Smooth muscle cell (in vitro differentiated cells): ENCODE results near the gene INCENP. TPM values are rescaled to one million over a fixed set of nuclear protein-coding genes. Genes with fewer than 3 reads are reported as not detected.

Experiments used
- DNase-seq: peaks from one replicate; lab custom pipeline; 2025; ENCODE audit not compliant: unreplicated experiment; lab: John Stamatoyannopoulos, UW
- H2AFZ ChIP-seq: fragments of 200-600 bp; sonication (generic); 2 replicates; pipeline ENCODE4 v1.6.0; 2016; ENCODE audit warnings: antibody characterized with exemption, low read depth, mild to moderate bottlenecking
- H3F3A ChIP-seq: fragments of 200-600 bp; sonication (generic); 2 replicates; pipeline ENCODE4 v1.6.0; 2017; ENCODE audit warnings: antibody characterized with exemption, low read depth
- H3K27ac ChIP-seq: fragments of 200-600 bp; sonication (generic); 2 replicates; pipeline ENCODE4 v1.5.1; 2016; ENCODE audit warnings: low read depth, mild to moderate bottlenecking
- H3K27me3 ChIP-seq: fragments of 200-600 bp; sonication (generic); 2 replicates; pipeline ENCODE4 v1.6.1; 2016; ENCODE audit warnings: low read depth, mild to moderate bottlenecking
- H3K36me3 ChIP-seq: fragments of 200-600 bp; sonication (generic); 2 replicates; pipeline ENCODE4 v1.5.1; 2016; ENCODE audit warnings: low read depth
- H3K4me1 ChIP-seq: fragments of 200-600 bp; sonication (generic); 2 replicates; pipeline ENCODE4 v1.5.1; 2016; ENCODE audit warnings: low read depth
- H3K4me2 ChIP-seq: fragments of 200-600 bp; sonication (generic); 2 replicates; pipeline ENCODE4 v1.6.0; 2016; ENCODE audit warnings: mild to moderate bottlenecking
- H3K4me3 ChIP-seq: fragments of 200-600 bp; sonication (generic); 2 replicates; pipeline ENCODE4 v1.5.1; 2016; ENCODE audit warnings: mild to moderate bottlenecking
- H3K79me2 ChIP-seq: fragments of 200-600 bp; sonication (generic); 2 replicates; pipeline ENCODE4 v1.6.0; 2016; ENCODE audit warnings: low read depth, mild to moderate bottlenecking
- H3K9ac ChIP-seq: fragments of 200-600 bp; sonication (generic); 2 replicates; pipeline ENCODE4 v1.6.0; 2016; ENCODE audit warnings: low read depth
- H3K9me3 ChIP-seq: fragments of 200-600 bp; sonication (generic); replicated peaks from 2 replicates; pipeline ENCODE4 v1.5.1; 2016; ENCODE audit warnings: low read depth
- H4K20me1 ChIP-seq: fragments of 200-600 bp; sonication (generic); 2 replicates; pipeline ENCODE4 v1.6.0; 2016; ENCODE audit warnings: low read depth
- WGBS: methylation state at CpG from one replicate; pipeline ENCODE4 v1.1.7; 2016; ENCODE audit warnings: low lambda C conversion rate; 5-methylcytosine and 5-hydroxymethylcytosine counted together
- polyA plus RNA-seq: library from polyadenylated mRNA; unstranded; fragments of >200 nt; fragmentation: Nextera tagmentation; extraction: Ambion mirVana; gene quantifications from 2 replicates; pipeline ENCODE4 v1.2.1, GENCODE V29; 2016
- total RNA-seq: library from RNA; depleted of rRNA; stranded (reverse); fragments of >200 nt; gene quantifications from 2 replicates; pipeline ENCODE4 v1.2.3, GENCODE V29; 2014
- TF ChIP-seq, protein P1 (sequence below): fragments of 200-600 bp; sonication (generic); IDR thresholded peaks from 2 replicates; pipeline ENCODE4 v1.5.1; 2017; ENCODE audit warnings: borderline replicate concordance, mild to moderate bottlenecking, antibody characterized with exemption; ENCODE audit not compliant: insufficient read depth, poor library complexity, severe bottlenecking

INCENP gene
- total and polyA plus RNA-seq, 2 experiments from 2014 or later, result 2.3 to 25.7 TPM

DNA sequence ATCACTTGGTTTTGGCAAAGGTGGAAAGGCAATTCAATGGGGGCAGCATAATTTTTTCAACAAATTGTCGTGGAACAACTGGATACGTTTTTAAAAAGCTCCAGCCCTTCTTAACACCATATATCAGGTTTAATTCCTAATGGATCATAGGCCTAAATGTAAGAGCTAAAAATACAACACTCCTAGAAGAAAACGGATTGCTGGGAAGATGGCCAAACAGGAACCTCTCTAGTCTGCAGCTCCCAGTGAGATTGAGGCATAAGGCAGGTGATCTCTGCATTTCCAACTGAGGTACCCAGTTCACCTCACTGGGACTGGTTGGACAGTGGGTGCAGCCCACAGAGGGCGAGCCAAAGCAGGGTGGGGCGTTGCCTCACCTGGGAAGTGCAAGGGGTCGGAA, 33.8 kb downstream of the INCENP start:
- DNase-seq, result no peak
- 88% methylated on average over 5 of the region's 6 CpGs for WGBS
- no peaks in the 10 kb centered on the region for H3K79me2 ChIP-seq

DNA sequence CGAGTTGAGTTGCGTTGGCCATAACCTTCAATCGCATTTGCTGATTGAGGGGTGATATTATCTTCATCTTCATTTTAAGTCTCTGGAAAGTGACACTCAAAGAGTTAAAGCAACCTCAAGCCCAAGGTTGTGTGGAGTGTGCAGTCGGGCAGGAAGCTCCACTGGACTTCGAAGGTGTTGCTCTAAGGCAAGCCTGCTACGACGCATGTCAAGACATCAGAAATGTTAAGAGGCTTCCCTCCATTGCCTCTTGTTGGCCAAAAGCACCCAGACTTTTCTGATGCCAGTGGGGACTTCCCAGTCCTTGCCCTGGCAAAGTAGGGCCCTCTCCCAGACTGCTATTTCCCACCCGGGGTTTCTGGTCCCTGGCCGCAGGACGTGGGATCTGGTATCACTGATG, 42.6 kb downstream of the INCENP start:
- H3K27ac ChIP-seq, result no peak overlapping the region
- WGBS, result 93% methylated on average over 10 of the region's 10 CpGs

More for the DNA sequence above, 33.8 kb downstream of the INCENP start:
- no peak overlapping the region for H3K4me2 ChIP-seq
- H3K36me3 ChIP-seq, result no peaks in the 10 kb centered on the region
- H3K27ac ChIP-seq, result no peak overlapping the region
- H3K4me1 ChIP-seq, result no peaks in the 10 kb centered on the region
- H3K9ac ChIP-seq, result no peak overlapping the region
- H3K9me3 ChIP-seq, result no peaks in the 10 kb centered on the region
- H3K4me3 ChIP-seq, result no peak overlapping the region
- no peak overlapping the region for H2AFZ ChIP-seq
- no peaks in the 10 kb centered on the region for H3F3A ChIP-seq
- peaks cover 5% of the 10 kb centered on the region for H3K27me3 ChIP-seq
- H4K20me1 ChIP-seq, result no peaks in the 10 kb centered on the region
- TF ChIP-seq, protein P1, sequence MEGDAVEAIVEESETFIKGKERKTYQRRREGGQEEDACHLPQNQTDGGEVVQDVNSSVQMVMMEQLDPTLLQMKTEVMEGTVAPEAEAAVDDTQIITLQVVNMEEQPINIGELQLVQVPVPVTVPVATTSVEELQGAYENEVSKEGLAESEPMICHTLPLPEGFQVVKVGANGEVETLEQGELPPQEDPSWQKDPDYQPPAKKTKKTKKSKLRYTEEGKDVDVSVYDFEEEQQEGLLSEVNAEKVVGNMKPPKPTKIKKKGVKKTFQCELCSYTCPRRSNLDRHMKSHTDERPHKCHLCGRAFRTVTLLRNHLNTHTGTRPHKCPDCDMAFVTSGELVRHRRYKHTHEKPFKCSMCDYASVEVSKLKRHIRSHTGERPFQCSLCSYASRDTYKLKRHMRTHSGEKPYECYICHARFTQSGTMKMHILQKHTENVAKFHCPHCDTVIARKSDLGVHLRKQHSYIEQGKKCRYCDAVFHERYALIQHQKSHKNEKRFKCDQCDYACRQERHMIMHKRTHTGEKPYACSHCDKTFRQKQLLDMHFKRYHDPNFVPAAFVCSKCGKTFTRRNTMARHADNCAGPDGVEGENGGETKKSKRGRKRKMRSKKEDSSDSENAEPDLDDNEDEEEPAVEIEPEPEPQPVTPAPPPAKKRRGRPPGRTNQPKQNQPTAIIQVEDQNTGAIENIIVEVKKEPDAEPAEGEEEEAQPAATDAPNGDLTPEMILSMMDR, result no peak

DNA sequence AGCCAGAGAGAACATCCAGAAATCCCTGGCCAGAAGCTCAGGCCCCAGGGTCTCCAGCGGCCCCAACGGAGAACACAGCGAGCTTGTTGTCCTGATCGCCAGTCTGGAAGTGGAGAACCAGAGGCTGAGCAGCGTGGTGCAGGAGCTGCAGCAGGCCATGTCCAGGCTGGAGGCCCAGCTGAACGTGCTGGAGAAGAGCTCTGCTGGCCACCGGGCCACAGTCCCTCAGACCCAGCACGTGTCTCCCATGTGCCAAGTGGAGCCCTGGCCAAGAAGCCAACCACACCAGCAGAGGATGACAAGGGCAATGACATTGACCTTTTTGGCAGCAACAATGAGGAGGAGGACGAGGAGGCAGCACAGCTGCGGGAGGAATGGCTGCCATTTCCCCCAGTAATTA, 45.6 kb downstream of the INCENP start:
- DNase-seq, result no peak
- no peak overlapping the region for H2AFZ ChIP-seq
- H4K20me1 ChIP-seq, result no peaks in the 10 kb centered on the region
- H3K27ac ChIP-seq, result no peak overlapping the region
- no peak overlapping the region for H3K4me3 ChIP-seq
- H3K4me1 ChIP-seq, result peaks cover 2% of the 10 kb centered on the region
- H3K9me3 ChIP-seq, result no peaks in the 10 kb centered on the region
- no peaks in the 10 kb centered on the region for H3K36me3 ChIP-seq
- no peaks in the 10 kb centered on the region for H3F3A ChIP-seq
- 88% methylated on average over 10 of the region's 10 CpGs for whole genome bisulfite sequencing
- peaks cover 22% of the 10 kb centered on the region for H3K27me3 ChIP-seq
- TF ChIP-seq, protein P1, result no peak
- no peak overlapping the region for H3K9ac ChIP-seq
- no peaks in the 10 kb centered on the region for H3K79me2 ChIP-seq
- H3K4me2 ChIP-seq, result no peak overlapping the region

More for the DNA sequence above, 42.6 kb downstream of the INCENP start:
- DNase-seq, result no peak
- H2AFZ ChIP-seq, result no peak overlapping the region
- no peaks in the 10 kb centered on the region for H4K20me1 ChIP-seq
- H3K9ac ChIP-seq, result no peak overlapping the region
- no peak overlapping the region for H3K4me3 ChIP-seq
- H3K27me3 ChIP-seq, result peaks cover 5% of the 10 kb centered on the region
- H3K4me2 ChIP-seq, result no peak overlapping the region
- H3K36me3 ChIP-seq, result no peaks in the 10 kb centered on the region
- TF ChIP-seq, protein P1, result no peak
- H3K79me2 ChIP-seq, result no peaks in the 10 kb centered on the region
- no peaks in the 10 kb centered on the region for H3K9me3 ChIP-seq
- H3K4me1 ChIP-seq, result peaks cover under 1% of the 10 kb centered on the region
- H3F3A ChIP-seq, result no peaks in the 10 kb centered on the region

DNA sequence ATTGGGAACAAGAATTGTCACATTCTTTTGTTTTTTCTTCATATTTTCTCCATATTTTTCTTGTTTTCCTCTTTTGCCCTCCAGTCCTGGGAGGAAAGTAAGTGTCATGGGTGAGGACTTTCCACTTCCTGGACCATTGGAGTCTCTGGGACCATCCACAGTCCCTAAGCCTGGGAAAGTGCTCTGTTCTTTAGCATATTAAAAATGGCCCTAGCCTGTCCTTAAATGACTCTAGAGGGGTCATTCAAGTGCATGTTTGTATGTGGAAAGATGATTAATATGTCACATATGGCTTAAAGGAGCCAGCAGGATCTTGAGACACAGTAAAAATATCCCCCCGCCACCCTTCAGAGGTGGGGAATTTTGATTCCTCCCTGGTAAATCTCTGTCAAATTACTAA, 46.1 kb downstream of the INCENP start:
- H3K79me2 ChIP-seq, result no peaks in the 10 kb centered on the region
- no peak overlapping the region for H3K9ac ChIP-seq
- H3K4me1 ChIP-seq, result peaks cover 2% of the 10 kb centered on the region
- peaks cover 21% of the 10 kb centered on the region for H3K27me3 ChIP-seq
- no peak overlapping the region for H3K4me3 ChIP-seq
- H3K27ac ChIP-seq, result no peak overlapping the region
- DNase-seq, result no peak
- H3K9me3 ChIP-seq, result no peaks in the 10 kb centered on the region
- 100% methylated on average over 1 of the region's 1 CpG for WGBS
- H3K36me3 ChIP-seq, result no peaks in the 10 kb centered on the region
- TF ChIP-seq, protein P1, result no peak
- H2AFZ ChIP-seq, result no peak overlapping the region
- no peaks in the 10 kb centered on the region for H3F3A ChIP-seq
- no peaks in the 10 kb centered on the region for H4K20me1 ChIP-seq
- no peak overlapping the region for H3K4me2 ChIP-seq
